ENCODE data around the gene TPPP.

The TPPP gene

DNA sequence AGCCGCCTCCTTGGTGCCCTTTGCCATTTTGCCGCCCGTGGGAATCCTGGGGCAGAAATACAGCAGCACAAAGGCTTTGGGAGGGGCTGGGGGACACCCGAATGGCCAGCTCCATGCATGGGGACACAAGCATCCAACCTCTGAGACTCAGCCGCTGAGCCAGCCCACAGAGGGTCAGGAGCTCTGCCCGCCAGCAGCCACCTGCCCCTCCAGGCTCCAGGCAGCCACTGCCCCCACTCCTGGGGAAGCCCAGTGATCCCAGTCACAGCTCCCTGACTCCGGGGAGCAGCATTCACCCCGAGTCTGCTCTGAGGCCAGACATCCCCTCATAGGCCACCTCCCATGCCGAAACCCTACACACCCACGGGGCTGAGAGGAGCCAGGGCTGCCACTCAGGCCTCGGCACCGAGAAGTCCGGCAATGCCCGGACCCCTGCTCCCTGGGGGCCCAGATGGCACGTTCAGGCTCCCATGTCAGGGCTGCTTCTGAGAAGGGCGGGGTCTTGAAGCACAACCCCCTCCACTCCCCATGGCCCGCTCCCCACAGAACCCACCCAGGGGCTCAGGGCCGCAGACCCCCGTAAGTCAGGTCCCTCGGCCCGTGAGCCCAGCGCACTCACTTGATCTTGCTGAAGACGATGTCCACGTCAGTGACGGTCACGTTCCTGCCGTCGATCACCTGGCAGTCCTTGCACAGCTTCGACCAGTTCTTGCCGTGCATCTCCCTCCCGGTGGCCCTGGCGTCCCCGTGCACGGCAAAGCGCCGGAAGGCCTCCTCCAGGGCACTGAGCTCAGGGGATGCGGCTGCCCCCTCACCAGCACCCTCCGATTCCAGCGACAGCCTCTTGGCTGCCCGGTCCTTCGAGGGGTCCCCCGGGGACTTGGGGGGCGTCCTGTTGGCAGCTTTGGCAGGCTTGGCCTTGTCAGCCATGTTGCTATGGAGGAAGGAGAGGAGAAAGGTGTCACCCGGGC is 15.7 kb downstream of the TPPP start:
- DNase-seq (ENCODE audit: low read depth, low spot score) = no peak

DNA sequence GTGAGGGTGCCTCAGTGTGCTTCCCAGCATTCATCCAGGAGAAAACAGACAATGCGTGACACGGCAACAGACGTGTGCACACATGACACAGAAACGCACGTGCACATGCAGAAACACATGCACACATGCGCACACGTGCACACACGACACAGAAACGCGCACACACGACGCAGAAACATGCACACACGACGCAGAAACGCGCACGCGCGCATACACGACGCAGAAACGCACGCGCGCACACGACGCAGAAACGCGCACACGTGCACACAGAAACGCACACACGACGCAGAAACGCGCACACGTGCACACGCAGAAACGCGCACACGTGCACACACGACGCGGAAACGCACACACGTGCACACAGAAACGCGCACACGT is 16.5 kb downstream of the TPPP start:
- DNase-seq (ENCODE audit: low read depth, low spot score) = no peak

DNA sequence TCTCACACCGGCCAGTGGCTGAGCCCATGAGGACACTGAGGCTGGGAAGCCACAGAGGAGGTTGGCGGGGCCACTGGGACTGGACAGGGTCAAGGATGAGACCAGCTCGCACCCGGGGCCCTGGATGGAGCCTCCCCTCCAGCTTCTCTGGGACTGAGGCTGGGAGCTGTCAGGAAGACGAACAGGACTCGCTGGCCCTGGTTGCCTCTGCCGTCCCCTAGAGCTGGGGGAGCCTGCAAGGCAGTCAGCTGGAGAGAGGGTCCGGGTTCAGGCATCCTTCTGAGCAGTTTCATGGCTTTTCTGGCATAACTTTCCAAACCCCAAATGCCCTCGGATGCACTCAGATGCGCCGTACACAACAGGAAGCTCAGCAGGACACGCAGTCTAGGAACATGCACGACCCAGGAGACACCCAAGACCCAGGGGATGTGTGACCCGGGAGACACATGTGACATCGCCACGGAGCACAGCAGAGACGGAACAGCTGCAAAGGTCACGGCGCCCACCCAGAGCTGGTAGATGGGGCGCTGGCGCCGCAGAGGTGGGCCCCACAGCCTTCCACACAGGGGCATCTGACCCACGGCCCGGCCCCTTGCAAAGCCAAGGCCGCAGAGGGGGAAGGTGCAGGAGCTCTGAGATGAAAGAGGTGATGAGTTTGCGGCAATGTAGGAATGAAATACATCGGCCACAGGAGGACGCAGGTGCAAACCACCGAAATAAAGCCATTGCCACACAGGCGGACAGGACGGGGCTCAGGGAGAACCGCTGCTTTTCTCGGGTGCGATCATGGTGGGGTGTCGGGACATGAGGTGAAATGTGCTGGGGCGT is 17.1 kb downstream of the TPPP start:
- no peak for DNase-seq (ENCODE audit: low read depth, low spot score)

DNA sequence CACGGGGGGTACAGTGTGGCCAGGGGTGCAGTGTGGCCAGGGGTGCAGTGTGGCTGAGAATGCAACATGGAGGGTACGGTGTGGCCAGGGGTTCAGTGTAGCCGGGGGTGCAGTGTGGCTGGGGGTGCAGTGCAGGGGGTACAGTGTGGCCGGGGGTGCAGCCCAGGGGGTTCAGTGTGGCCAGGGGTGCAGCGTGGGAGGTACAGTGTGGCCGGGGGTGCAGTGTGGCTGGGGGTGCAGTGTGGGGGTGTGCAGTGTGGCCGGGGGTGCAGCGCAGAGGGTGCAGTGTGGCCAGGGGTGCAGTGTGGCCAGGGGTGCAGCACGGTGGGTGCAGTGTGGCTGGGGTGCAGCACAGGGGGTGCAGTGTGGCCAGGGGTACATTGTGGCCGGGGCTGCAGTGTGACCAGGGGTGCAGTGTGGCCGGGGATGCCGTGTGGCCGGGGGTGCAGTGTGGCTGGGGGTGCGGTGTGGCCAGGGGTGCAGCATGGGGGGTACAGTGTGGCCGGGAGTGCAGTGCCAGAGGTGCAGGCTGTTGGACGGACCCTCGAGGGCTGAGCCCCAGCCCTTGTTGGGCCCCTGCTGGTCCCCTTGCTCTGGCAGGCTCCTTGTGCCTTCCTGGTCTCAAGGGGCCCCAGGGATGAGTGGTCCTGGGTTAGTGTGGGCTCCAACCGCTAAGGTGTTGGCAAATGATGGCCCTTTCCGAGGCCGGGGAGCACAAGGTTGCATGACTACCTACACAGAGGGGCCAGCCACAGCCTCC is 17.9 kb downstream of the TPPP start:
- DNase-seq (ENCODE audit: low read depth, low spot score) = no peak

DNA sequence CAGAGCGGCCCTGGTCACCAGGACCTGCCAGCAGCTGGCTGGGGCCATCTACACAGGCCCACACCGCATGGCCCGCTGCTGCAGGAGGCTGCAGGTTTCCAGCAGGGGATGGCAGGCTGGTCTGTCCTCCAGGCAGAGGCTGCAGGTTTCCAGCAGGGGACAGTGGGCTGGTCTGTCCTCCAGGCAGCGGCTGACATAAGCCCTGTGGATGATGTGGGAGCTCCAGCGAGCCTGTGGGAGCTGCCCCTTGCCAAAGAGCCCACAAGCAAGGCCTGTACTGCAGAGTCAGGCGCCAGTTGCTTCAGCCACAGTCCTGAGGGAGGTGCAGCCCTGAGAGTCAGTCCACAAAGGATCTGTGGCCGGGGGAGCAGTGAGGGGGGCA is 18.5 kb downstream of the TPPP start:
- DNase-seq (ENCODE audit: low read depth, low spot score) = no peak

DNA sequence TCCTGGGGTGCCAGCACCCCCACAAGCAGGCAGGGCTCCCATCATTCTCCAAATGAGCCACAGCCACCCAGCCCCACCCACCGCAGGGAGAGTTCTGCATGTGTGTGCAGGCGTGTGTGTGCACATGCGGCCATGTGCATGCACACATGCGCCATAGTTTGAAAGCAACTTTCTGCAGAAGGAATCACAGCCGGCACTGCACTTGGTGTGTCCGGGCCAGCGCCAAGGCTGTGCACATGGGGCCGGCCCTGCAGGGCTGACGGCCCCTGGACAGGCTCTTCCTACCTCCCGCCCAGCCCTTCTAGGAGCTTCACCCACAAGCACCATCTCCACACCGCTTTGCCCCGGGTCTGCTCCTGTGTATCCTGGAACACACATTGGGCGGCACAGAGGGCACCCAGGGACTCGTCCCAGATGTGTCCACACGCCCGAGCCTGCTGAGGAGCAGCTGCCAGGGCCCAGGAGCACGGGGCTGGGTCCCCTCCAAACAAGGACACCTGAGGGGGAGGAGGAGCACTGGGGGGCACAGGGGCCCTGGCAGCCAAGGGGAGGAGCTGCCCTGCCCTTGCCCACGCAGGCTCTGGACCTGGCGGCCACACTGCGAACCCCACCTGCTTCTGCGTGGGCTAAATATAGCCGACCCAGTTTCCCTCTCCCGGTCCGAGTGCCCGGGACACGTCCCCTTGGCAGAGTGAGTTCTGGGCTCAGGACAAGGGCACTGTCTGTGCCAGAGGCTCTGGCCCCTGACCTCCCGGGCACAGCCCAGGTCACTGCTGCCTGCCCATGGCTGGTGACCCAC is 19.1 kb downstream of the TPPP start:
- no peak for DNase-seq (ENCODE audit: low read depth, low spot score)

DNA sequence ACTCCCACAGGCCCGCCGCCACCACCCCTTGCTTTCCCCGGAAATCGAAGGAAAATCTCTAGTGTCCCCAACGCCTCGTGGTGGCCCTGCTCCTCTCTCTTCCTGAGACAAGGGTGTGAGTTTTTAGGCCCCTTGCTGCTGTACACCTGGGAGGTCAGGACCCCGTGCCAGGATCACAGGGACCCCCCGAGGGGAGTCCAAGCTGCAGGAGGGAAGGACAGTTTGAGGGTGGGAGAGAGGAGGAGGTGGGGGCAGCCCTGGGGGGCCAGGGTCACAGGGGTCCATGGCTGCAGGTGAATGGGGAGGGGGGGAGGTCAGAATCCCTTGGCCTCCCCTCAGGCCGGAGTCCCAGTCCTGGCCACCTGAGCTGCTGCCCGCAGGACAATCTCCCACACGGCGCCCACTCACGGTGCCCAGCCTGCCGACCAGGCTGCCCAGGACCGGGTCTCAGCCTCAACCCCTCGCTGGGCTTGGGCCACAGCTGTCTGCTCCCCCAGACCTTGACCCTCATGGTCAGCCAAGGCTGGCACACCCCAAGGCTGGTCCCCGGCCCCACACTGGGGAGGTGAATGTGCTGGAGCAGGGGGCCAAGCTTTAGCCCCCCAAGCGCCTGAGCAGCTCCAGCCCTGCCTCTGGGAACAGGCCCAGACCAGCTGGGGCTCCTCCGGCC is 19.9 kb downstream of the TPPP start:
- DNase-seq (ENCODE audit: low read depth, low spot score) = no peak

DNA sequence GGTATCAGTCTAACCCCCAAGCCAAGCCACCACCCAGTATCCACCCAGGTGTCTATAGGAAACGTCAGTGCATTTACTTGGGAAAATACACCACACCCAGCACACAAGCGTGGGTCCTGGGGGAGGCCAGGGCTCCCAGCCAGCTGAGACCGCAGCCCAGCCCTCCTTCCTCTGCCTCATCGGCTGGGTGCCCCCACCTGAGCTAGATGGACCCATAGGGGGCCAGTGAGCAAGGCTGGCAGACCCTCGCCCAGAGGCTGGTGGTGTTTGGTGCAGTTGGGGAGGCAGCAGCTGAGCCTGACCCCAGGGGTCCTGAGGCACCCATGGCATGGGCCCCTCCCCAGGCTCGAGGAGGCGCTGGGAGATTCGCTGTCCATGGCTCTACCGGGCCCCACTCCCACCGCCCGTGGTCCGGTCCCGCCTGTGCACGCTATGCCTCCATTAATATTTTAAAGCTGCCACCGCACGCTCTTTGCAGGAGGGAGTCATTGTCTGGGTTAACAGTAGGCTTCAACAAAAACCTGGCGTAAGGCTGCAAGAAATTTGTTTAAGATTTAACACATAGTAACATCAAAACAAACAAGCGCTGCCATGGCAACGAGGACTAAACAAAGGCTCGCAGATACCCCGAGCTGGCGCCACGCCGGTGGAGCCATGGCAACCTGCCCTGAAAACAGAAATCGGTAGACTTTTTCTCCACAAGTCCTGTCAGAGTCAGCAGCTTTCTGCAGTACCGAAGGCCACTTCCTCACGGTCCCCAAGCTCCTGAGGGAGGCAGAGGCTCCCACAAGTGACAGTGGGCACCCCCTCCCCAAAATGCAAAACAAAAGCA is 20.6 kb downstream of the TPPP start:
- peak; percentile 78 for DNase-seq (ENCODE audit: low read depth, low spot score)

DNA sequence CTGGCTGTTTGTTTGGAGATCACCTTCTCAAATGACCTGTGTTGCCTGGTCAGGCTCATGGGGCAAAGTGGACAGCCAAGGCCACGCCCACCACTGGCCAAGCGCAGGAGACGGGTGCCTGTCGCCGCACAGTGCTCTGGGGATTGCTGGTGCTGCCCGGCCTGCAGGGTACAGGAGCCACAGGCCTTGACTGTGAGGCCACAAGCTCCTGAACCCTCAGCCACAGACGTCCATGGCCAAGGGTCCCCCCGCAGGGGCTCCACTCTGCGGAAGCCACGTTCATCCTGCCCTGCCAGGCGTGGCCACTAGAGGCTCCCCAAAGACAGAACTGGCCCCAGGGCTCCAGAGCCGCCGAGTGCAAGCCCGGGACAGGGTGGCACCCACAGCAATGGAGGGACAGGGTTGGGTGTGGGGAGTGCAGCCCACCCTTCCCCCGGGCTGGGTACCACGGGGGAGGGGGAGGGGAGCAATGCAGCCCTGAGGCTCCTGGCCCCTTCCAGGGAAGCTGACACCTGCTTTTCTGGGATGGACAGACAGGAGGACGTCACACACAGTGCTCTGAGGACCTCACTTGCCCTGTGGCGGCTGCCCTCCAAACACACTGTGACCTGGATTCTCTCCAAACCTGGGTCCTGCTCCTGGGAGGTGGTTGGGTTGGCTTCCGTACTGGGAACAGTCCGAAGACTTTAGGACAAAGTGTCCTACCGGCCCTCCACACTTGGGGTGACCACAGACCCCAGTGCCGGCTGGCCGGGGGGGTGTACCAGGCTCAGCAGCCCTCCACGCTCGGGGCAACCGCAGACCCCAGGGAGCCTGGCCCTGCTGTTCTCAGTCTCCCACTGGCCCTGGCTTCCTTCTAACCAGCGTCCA is 21.5 kb downstream of the TPPP start:
- peak; percentile 75 for DNase-seq (ENCODE audit: low read depth, low spot score)

DNA sequence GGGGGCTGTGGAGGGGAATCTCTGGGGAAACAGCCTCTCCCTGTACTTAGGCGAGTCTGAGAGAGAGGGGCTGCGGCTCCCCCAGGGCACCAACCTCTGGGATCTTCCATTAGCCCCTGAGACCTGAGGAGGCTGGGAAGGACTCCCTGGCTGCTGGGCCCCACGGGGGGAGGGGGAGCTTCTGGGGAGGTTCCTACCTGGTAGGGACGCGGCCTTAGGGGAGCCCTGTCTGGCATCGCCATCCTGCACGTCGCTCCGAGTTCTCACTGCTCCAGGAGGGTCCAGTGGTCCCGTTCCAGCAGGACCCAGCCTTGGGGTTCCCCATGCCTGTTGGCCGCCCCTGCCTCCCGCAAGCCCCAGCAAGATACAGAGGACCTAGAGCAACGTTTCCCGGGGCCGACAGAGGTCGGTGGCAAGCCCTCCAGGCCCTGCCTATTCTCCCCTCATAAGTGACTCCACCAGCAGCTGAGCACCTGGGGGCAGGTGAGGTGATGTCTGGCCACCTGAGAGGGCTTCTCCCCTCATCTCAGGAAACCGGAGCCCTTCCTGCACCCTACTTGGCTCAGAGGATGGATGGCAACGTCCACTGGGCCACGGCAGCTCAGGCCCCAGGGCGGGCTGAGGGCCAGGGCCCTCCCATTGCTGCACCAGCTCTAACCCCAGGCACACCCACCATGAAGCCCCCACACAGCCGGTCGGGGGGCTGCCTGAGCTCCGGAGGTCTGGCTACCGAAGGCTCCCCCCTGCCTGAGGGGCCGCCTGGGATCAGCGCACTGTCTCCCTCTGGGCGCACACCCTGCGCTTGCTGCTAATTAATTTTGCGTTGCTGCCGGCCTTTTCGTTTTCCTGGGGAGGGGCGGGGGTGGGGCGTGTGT is 22.5 kb downstream of the TPPP start:
- DNase-seq (ENCODE audit: low read depth, low spot score) = no peak

DNA sequence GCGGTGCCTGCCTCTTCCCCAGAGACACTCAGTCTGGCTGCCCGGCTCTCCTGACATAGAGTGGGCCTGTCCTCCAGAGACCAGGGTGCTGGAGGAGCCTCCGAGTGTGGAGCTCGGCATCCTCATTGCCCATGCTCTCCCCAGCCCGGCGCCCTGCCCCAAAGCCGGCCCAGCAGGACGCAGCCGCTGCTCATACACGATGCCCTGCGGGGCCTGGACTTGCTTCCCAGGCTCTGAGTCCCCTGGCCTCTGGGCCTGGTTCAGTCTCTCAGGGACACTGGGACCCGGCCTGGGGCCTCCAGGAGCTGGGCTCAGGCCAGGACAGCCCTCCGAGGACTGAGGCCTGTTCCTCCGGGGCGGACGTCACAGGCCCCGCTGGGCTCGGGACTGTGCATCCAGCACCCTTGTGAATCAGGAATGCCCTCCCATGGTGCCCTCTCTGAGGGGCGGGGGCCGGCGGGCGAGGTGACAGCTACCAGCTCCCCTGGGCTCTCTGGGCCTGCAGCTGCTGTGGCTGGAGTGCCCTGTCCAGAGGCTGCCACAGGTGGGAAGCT is 23.2 kb downstream of the TPPP start:
- DNase-seq (ENCODE audit: low read depth, low spot score) = peak; percentile 42

DNA sequence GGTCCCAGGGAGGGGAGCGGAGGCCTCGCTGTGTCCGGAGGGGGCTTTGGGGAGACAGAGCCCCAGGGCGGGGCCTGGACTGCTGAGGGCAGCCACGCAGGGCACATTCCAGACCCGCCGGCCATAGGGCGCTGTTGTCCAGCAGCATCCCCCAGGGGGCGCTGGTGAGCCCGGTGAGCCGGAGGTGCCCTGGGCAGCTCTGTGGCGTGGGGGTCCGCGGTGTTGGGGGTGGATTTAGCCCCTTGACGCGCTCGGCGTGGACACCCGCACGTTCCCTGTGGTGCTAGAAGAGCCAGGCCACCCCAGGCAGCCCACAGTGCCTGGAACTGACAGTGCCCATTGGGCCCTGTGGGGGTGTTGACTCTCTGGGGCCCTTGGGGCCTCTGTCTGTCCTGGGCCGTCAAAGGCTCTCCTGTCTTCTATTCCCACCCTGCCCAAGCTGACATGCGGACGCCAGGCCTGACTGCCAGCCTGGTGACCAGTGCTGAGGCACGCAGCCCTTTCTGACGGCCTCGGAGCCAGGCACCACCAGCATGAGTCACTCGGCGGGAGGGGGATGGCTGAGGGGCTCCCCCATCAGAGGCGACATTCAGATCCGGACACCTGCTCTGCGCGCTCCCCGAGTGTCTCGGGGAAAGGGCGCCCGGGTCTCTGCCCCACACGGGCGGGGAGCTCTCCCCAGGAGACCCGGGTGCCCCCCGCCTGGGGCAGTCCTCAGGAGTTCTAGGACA is 23.9 kb downstream of the TPPP start:
- peak; percentile 76 for DNase-seq (ENCODE audit: low read depth, low spot score)

DNA sequence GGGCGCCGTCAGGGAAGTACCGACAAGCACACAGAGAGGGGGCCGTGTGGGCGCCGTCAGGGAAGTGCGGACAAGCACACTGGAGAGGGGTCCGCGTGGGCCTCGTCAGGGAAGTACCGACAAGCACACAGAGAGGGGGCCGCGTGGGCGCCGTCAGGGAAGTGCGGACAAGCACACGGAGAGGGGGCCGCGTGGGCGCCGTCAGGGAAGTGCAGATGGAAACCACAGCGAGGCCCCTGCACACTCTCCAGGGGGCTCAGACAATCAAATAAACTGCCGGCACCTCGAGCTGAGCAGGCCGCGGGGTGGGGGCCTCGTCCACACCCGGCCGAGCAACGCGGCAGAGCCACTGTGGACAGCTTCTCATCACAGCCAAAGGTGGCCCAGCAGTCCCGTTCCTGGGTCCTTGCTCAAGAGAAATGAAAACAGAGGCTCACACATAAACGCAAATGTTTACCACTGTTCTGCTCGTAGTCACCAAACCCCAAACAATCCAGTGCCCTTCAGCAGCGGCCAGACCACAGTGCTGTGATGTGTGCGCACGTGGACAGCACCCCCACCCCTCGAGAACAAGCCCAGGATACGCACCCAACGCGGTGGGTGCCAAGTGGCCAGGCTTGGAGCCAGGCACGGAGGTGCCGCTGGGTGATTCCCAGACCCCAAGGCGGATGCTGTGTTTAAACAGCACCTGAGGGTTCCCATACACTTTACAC is 24.7 kb downstream of the TPPP start:
- no peak for DNase-seq (ENCODE audit: low read depth, low spot score)

DNA sequence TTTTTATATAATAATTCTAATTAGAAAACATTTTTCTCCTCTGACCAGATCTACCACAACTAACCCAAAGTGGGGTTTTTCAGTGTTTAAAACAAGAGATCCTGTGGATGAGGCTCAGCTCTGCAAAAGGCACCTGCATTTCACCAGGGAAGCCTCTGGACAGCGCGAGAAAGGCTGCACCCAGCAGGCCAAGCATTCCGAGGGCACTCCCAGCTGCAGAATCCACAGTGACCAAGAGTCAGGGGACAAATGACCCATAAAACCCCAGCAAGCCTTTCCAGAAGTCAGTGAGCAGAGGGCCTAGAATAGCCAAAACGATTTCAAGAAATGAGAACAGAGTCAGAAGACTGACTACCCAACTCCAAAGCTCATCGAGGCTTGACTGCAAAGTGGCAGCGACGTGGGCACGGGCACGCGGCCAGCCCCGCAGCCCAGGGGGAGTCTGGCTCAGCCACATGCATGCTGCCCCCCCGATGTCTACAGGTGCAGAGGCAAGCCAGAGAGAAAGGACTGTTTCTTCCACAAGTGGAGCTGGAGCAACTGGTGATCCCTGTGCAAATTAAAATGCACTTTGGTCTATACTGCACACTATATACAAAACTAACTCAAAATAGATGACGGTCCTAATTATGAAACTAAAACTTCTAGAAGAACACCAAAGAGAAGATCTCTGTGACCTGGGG is 26.2 kb downstream of the TPPP start:
- DNase-seq (ENCODE audit: low read depth, low spot score) = no peak

DNA sequence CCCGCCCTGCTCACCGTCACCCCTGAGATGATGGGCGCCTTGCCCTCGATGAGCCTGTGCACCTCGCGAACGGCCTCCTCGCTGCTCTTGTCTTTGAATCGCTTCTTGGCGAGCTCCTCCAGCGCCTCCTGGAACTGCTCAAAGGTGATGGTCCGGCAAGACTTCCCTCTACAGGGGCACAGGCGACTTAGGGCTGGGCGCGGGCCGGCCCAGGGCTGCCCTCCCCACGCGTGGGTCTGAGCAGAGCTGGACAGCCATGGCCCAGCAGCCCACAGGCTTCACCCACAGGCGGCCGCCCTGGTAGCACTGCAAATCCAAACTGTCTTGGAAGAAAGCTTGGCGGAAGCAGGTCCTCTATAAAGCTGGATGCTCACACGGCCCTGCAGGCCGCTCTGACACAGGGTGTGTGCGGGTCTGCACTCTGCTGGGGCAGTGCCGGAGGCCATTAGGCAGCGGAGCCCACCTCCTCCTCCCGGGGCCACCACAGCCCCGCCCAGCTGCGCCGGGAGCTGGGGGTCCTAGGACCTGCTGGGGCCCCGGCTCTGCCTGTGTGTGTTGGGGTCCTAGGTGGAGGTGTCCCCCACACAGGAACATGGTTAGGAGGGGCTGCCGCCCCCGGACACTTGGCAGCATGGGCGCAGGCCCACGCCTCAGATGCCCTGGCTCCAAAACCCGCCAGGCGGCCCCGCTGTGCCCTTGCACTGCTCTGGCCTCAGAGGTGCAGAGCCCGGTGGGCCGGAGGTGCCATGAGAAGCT is 27.0 kb downstream of the TPPP start:
- DNase-seq (ENCODE audit: low read depth, low spot score) = no peak
